Panc1 (cell line): ENCODE measurements around the gene OR52H1. TPM values are rescaled to one million over a fixed set of nuclear protein-coding genes. Genes with fewer than 3 reads are reported as not detected.

Experiments used
- ATAC-seq: fragments of 200-7000 bp; cut with Tn5 transposase; 2 replicates; pipeline ENCODE4 v1.9.1; 2020; ENCODE audit warnings: mild to moderate bottlenecking, moderate library complexity
- BruUV-seq: library from RNA; stranded (reverse); fragments of 400-500 nt; replicated peaks from 2 replicates; lab custom pipeline; 2021; lab: Mats Ljungman, UMichigan
- CTCF ChIA-PET: fragments of 300-600 bp; sonication (Branson Sonifier 250); formaldehyde crosslinking; loops from one replicate; lab custom pipeline; 2022; ENCODE audit warnings: antibody characterized with exemption; lab: Charles Lee
- POLR2A ChIA-PET: fragments of 300-600 bp; sonication (Branson Sonifier 250); formaldehyde crosslinking; loops from one replicate; lab custom pipeline; 2022; ENCODE audit warnings: antibody characterized with exemption; lab: Charles Lee
- DNase-seq: peaks from one replicate; pipeline ENCODE4 v3.0.0-alpha.2; 2010; ENCODE audit warnings: low read depth, low spot score
- H3K27ac ChIP-seq: 2 replicates; pipeline ENCODE4 v1.5.1; 2011; ENCODE audit warnings: mild to moderate bottlenecking, low read length, inconsistent platforms
- H3K27me3 ChIP-seq: fragments of 200-500 bp; sonication (Bioruptor generic); 2 replicates; pipeline ENCODE4 v1.6.0; 2014; ENCODE audit warnings: low read length, inconsistent platforms; ENCODE audit not compliant: control insufficient read depth, insufficient read depth
- H3K36me3 ChIP-seq: fragments of 200-500 bp; sonication (Bioruptor generic); 2 replicates; pipeline ENCODE4 v1.5.1; 2014; ENCODE audit warnings: inconsistent platforms, mild to moderate bottlenecking, low read length, moderate library complexity; ENCODE audit not compliant: control insufficient read depth, insufficient read depth
- H3K4me1 ChIP-seq: 2 replicates; pipeline ENCODE4 v1.5.1; 2011; ENCODE audit warnings: inconsistent platforms, mild to moderate bottlenecking, low read length, moderate library complexity; ENCODE audit not compliant: control insufficient read depth, insufficient read depth
- H3K4me3 ChIP-seq, 2 experiments: 2 replicates each; pipeline ENCODE4 v1.5.1; 2011 to 2012; ENCODE audit warnings: low read depth in 2 of 2, low read length in 2 of 2, mild to moderate bottlenecking in 2 of 2, inconsistent platforms in 1 of 2, moderate library complexity in 1 of 2
- H3K9me3 ChIP-seq: fragments of 200-500 bp; sonication (Bioruptor generic); 2 replicates; pipeline ENCODE4 v1.5.1; 2014; ENCODE audit warnings: low read depth, mild to moderate bottlenecking, inconsistent platforms, low read length, moderate library complexity; ENCODE audit not compliant: control insufficient read depth, insufficient read depth
- CTCF ChIP-seq: fragments of 450-650 bp; IDR thresholded peaks from 2 replicates; pipeline ENCODE4 v1.5.1; 2017; ENCODE audit warnings: mild to moderate bottlenecking
- POLR2AphosphoS5 ChIP-seq: IDR thresholded peaks from 2 replicates; pipeline ENCODE4 v1.6.1; 2012; ENCODE audit warnings: mild to moderate bottlenecking, low read depth, low read length, moderate library complexity
- REST ChIP-seq, 2 experiments: IDR thresholded peaks; 2 replicates each; pipeline ENCODE4 v1.6.1; 2011 to 2012; ENCODE audit warnings: low read depth in 2 of 2, control low read depth in 1 of 2, low read length in 1 of 2, mild to moderate bottlenecking in 1 of 2, moderate library complexity in 1 of 2; ENCODE audit not compliant: insufficient read depth in 1 of 2
- SIN3A ChIP-seq: IDR thresholded peaks from 2 replicates; pipeline ENCODE4 v1.6.1; 2012; ENCODE audit warnings: low read depth, mild to moderate bottlenecking, low read length, moderate library complexity, borderline replicate concordance; ENCODE audit not compliant: insufficient read depth
- TCF7L2 ChIP-seq: IDR thresholded peaks from 2 replicates; pipeline ENCODE4 v1.6.1; 2011; ENCODE audit warnings: mild to moderate bottlenecking, low read depth, low read length, inconsistent platforms
- in situ Hi-C: cut with HindIII; loops from 2 replicates; pipeline ENCODE4 v1.10.0; 2016; ENCODE audit warnings: low sequenced_read_pairs, low pct_unique_long_range_greater_than_20kb
- intact Hi-C: fragments of 100-400 bp; cut with micrococcal nuclease; formaldehyde crosslinking; loops from one replicate; pipeline ENCODE4 v1.10.0; 2022; ENCODE audit not compliant: unreplicated experiment
- total RNA-seq: library from RNA; stranded (reverse); gene quantifications from one replicate; pipeline ENCODE4 v1.2.1, GENCODE V29; 2021; ENCODE audit not compliant: unreplicated experiment

OR52H1 gene
- total RNA-seq, 1 experiment from 2014 or later = 0.15 TPM

- no peaks in the 10 kb centered on the region for H3K9me3 ChIP-seq
- CTCF ChIA-PET = no interaction called here
- peak; percentile 85 for ATAC-seq
- peak within 1 kb of the TSS; percentile 89 for H3K27ac ChIP-seq
- no peaks in the 10 kb centered on the region for H3K36me3 ChIP-seq
- in situ Hi-C loops (no loop called here), intact Hi-C loops (loop anchor here (5.0 kb wide), 1 partner anchor 91 kb away; the partner anchor contains the start of genes TRIM22 and TRIM5)
- no peak for DNase-seq
- H3K4me3 ChIP-seq = peak within 1 kb of the TSS; percentile 77 to 97
- TF ChIP-seq CTCF (no peak), REST (IDR thresholded peaks at IDR 0.05; ENCODE audit: insufficient read depth in 1 of 2, low read depth in 2 of 2, low read length in 1 of 2) (0 out of 4 replicates have a peak, but pooled peaks of 1 of the 2 experiments have one; percentile 21), TCF7L2 (no peak), POLR2AphosphoS5 (peak; percentile 74), SIN3A (peak; percentile 56; the same call in 1 of the 2 replicates)
- no peaks in the 10 kb centered on the region for H3K27me3 ChIP-seq
- TSS peak; percentile 80 for BruUV-seq
- POLR2A ChIA-PET = interaction anchor here (1.5 kb wide), 1 partner anchor 88 kb away, joined by 4 read pairs; the partner anchor contains the start of gene TRIM5
- H3K4me1 ChIP-seq = peaks cover 37% of the 10 kb centered on the region
Measured at GRCh38 chr11:5596607-5597201, 48.4 kb upstream of the OR52H1 start, which contains the start of gene TRIM6. Gene TRIM6, plus strand, starts transcription at chr11:5596637. Its CDS starts 261 bp downstream, at chr11:5596898.

- H3K9me3 ChIP-seq = no peaks in the 10 kb centered on the region
- peaks cover 8% of the 10 kb centered on the region; the same call in 1 of the 2 replicates for H3K4me1 ChIP-seq
- no peak for TF ChIP-seq POLR2AphosphoS5
- TF ChIP-seq SIN3A = no peak
- TF ChIP-seq REST (IDR thresholded peaks at IDR 0.05; ENCODE audit: insufficient read depth in 1 of 2, low read depth in 2 of 2, low read length in 1 of 2) = no peak
- TF ChIP-seq TCF7L2 = no peak
- no peak for TF ChIP-seq CTCF
- H3K36me3 ChIP-seq = no peaks in the 10 kb centered on the region
- BruUV-seq = no TSS peak
- no peak for DNase-seq
- intact Hi-C loops (no loop called here), in situ Hi-C loops (no loop called here)
- H3K27ac ChIP-seq = peak overlapping the region; percentile 25; the same call in 1 of the 2 replicates
- H3K4me3 ChIP-seq = no peak overlapping the region
- no peak for ATAC-seq
- ChIA-PET CTCF (no interaction called here), POLR2A (no interaction called here)
- H3K27me3 ChIP-seq = no peaks in the 10 kb centered on the region
Measured at GRCh38 chr11:5593146-5593545, 44.8 kb upstream of the OR52H1 start.
